LoVo (cell line): ENCODE results near the gene SIRPA.

ENCODE experiments used
- DNase-seq: peaks from one replicate; pipeline ENCODE4 v3.0.0-alpha.2; 2016; ENCODE audit warnings: low spot score

The SIRPA gene

DNA sequence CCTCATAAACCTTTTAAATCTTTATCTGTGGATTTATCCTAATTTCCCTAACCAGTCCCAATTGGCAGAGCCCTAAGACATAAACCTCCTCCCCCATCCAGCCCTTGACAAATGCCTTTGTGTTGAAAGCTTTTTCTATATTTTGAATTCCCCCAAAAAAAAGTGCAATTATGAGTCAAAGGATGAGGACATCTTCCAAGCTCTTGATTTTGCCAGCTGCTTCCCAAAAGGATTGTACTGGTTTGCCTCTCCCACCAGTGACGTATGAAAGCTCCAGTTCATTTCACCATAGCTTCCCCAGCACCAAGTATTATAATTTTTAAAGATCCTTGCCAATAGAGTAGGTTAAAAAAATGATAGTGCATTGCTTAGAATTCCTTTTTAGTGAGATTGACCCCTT, 38.9 kb downstream of the SIRPA start:
- DNase-seq = no peak

DNA sequence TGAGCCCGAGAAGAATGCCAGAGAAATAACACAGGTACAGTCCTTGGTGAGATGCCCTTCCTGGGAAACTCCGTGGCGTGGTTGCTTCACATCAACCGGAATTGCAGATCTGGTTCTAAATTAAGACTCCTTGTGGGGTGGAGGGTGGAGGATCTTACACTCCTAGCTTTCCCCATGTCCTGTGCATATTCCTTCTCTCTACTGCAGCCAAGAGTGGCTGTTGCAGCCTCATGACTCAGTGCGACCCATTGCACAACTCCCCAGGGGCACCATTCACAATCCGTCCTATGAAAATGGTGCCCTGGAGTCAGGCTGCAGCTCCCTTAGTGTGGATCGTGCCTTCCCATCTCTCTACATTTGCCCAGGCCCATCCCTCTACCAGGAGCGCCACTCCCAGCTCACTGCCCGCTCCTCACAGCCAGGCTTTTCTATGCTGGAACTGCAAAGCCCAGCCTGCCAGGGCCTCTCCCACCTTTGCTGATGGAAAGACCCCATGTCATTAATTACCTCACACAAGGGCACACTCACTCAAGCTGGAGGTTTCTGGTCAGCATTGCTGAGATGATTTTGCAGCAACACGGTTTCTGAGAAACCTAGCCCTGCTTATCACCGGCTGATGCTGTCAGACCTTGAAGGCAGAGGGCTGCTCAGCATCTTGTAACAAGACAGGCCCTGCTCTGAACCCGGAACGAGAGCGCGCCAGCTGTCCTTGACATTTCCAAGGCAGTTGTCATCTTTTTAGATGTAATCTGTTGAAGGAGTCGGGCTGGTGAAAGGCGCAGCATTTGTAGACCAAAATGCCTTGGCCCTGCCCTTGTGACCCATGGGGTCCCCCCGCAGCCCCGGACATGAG, 39.7 kb downstream of the SIRPA start:
- no peak for DNase-seq

DNA sequence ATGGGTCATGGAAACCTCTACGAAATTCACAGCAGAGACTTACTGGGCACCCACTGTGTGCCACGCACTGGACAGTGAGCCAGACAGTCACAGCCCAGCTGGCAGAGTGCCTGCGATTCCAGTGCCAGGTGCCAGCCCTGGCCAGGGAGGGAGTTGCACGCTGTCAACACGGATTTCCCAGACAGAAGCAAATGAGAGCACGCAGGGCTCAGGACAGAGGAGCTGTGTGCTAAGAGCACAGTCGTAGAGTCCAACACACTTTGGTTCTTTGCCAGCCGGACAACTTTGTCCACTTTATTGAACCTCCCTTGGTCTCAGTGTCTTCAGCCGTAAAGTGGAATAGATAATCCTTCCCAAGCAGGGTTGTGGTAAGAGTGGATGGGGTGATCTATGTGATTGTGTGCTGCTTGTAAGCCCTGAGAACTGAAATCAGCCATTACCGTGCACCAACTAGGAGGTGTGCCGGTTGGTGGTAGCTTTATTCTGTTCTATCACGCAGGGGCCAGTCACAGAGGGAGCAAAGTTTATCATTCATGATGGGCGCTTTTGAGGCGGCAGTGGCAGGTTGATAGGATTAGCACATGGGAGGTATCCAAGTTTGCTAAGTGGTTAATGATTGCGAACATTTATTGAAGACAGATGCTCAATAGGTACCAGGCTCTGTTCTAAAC, 40.6 kb downstream of the SIRPA start:
- no peak for DNase-seq

DNA sequence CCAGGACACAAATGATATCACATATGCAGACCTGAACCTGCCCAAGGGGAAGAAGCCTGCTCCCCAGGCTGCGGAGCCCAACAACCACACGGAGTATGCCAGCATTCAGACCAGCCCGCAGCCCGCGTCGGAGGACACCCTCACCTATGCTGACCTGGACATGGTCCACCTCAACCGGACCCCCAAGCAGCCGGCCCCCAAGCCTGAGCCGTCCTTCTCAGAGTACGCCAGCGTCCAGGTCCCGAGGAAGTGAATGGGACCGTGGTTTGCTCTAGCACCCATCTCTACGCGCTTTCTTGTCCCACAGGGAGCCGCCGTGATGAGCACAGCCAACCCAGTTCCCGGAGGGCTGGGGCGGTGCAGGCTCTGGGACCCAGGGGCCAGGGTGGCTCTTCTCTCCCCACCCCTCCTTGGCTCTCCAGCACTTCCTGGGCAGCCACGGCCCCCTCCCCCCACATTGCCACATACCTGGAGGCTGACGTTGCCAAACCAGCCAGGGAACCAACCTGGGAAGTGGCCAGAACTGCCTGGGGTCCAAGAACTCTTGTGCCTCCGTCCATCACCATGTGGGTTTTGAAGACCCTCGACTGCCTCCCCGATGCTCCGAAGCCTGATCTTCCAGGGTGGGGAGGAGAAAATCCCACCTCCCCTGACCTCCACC, 42.2 kb downstream of the SIRPA start:
- DNase-seq = no peak

DNA sequence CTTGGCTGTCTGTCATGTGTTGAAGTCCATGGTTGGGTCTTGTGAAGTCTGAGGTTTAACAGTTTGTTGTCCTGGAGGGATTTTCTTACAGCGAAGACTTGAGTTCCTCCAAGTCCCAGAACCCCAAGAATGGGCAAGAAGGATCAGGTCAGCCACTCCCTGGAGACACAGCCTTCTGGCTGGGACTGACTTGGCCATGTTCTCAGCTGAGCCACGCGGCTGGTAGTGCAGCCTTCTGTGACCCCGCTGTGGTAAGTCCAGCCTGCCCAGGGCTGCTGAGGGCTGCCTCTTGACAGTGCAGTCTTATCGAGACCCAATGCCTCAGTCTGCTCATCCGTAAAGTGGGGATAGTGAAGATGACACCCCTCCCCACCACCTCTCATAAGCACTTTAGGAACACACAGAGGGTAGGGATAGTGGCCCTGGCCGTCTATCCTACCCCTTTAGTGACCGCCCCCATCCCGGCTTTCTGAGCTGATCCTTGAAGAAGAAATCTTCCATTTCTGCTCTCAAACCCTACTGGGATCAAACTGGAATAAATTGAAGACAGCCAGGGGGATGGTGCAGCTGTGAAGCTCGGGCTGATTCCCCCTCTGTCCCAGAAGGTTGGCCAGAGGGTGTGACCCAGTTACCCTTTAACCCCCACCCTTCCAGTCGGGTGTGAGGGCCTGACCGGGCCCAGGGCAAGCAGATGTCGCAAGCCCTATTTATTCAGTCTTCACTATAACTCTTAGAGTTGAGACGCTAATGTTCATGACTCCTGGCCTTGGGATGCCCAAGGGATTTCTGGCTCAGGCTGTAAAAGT, 43.5 kb downstream of the SIRPA start:
- no peak for DNase-seq

DNA sequence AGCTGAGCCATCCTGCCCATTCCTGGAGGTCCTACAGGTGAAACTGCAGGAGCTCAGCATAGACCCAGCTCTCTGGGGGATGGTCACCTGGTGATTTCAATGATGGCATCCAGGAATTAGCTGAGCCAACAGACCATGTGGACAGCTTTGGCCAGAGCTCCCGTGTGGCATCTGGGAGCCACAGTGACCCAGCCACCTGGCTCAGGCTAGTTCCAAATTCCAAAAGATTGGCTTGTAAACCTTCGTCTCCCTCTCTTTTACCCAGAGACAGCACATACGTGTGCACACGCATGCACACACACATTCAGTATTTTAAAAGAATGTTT, 44.0 kb downstream of the SIRPA start:
- DNase-seq = no peak

DNA sequence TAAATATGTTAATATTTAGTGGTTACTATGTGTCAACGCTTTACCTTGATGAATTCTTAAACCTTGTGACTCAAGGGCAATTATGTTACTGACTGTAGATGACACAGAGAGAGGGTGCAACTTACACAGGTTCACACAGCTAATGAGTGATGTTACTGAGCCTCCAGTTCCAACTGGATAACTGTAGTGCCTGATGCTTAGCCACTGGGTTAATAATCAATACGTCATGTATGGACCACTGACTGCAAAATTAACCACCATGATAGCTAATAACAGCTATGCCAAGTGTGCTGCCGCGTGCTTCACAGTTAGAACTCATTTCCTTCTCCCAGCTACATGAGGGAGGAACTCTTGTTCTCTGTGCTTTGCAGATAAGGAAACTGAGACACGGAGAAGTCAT, 45.4 kb downstream of the SIRPA start:
- no peak for DNase-seq

DNA sequence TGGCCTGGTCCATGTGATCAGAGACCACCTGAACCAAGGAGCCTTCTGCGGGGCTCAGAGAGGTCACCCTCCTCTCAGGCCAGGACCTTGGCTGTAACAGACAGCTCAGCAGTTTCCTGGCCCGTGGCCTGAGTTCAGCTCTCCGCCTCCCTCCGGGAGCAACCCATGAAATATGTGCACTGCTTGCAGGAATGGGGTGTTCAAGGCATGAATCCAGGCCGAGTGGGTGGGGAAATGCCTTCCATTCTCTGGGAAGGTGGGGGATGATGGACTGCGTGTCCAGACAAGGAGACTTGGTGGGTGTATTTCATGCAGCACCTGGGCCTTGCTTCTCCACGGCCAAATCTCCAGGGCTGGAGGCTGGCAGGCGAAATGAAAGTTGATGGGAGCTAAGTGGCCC, 46.0 kb downstream of the SIRPA start:
- DNase-seq = no peak

DNA sequence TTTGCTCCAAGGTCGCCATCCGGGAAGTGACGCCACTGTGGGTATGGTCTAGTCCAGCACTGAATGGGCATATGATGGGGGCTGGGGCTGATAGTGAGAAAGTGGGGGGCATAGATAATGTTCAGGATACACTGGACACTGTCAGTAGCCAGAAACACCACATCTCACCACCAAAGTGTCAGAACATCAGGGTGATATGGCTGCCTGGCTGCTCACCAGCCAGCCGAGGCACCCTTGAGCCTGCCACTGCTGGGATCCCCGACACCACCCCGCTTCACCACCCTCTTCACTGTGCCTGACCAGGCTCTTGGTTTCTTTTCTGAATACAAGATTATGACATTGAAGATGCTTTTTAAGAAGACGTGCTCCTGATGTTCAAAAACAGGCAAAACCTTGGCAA, 46.9 kb downstream of the SIRPA start:
- no peak for DNase-seq

DNA sequence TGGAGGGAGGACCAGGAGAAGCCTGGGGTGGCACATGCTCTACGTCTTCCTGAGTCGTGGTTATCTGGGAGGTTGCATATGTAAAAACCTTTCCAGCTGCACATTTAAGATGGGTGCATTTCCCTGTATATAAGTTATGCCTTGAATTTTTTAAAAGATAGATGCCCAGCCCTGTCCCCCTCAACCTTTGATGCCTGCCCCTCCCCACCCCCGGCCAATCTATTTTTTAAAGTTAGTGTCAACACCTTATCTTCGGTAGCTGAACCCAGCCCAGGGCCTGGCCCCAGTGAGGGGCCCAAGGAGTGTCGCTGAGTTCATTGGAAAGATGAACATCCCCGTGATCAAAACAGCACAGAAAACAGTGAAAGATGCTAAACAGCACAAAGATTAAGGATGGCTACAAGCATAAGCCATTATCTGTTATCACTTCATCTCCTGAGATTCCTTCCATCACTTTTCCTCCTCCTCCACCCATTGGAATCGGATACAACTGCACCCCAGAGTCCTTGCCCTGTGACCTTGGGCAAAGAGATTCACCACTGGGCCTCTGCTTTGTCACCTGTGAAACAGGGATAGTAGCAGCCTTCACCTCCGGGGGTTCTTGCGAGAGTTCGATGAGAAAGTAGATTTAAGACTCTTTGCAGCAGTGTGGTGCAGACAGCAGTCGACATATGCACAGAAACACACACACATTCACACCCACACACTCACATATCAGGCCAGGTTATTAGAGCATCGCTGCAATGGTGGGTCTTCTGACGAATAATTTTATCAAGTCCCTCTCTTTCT, 47.5 kb downstream of the SIRPA start:
- no peak for DNase-seq

DNA sequence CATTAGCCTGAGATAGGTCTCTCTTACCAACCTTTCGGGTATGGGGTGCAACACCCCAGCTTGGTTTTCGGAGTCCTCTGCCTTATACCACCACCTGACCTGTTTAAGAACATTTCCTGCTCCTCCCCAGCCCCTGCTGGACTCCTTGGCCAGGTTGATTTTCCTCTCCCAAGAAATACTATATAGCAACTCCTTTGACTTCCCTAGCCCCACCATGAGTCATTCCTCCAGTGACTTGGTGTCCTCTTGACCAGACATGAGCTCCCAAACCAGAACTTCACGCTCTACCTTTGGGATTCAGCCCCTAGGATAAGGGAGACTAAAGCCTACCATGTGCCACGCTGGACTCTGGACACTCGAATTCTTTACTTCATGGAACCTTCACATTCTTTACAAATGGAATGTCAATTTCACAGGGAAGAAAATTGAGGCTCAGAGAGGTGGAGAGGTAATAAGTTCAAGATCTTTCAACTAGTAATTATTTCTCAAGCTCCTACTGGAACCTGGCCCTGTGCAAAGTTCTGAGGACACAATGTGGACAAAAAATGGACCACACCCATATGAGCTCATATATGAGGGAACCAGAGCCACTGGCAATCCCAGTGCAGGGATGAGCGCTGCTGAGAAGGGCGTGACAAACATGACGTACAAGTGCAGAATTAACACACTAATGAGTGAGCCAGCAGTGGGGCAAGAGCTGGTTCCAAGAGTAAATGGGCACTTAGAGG, 48.2 kb downstream of the SIRPA start:
- DNase-seq = peak; percentile 9

DNA sequence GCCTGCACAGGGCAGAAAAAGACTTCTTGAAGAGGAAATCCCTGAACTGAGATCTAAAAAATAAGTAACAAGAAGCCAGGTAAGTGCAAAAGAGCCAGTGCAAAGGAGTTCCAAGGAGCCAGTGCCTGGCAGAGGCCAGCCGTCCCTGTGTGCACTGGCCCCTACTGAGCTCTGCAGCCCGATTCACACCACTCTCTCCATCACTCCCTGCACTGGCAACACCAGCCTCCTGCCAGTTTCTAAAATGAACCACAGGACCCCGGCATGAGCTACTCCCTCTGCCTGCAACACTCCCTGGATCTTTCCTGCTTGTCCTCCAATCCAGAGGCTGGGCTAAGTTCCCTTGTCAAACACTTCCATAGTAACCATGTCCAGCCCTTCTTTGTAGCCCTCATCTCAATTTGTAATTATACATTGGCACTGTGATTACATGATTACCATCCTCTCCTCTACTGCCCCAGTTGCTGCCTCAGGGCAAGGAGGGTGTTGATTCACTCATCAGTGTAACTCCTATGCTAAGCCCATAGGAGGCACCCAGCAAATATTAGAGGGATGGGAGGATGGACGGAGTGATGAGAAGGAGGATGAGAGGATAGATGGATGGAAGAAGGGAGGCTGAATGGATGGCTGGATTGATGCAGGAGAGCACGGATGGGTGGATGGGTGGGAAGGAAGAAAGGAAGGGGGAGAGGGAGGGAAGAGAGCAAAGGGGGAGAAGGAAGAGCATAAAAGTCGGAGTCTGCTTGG, 49.3 kb downstream of the SIRPA start:
- DNase-seq = no peak

DNA sequence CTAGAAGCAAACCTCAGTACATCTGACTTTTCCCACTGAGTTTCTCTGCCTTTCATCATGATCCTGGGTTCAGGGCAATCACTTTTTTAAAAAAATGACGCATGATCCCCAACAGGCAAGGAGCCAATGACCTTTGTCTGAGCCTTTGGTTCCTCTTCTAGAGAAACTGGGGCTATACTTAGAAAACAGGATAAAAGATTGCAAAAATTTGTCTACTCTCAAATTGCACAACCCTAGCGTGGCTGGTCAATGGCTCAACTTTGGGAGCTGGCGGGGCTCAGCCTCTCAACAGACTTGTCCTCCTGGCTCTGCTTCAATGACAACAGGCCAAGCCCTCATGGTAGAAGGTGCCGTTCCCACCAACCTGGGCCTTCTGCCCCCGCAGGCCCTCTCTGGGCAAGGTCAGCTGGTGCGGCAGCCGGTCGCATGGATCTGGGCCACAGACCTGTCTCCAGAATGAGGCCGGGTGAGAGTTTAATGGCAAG, 50.0 kb downstream of the SIRPA start:
- DNase-seq = no peak

DNA sequence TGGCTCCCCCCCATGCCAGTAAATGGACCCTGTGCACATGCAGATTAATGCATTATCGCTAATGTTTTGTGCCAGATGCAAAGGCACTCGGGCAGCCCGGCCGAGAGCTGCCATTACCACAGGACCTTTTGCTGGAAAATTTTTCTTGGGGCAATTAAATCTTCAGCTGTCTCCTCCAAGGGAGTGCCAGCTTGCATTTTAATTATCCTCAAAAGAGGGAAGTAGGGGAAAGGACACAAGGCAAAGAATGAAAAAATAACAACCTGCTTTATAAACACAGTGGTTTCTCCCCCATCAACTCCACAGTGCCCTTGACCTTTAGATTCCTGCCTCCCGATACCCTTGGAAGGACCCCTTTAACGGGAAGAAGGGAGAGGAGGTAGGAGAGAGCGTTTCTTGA, 50.5 kb downstream of the SIRPA start:
- DNase-seq = no peak

DNA sequence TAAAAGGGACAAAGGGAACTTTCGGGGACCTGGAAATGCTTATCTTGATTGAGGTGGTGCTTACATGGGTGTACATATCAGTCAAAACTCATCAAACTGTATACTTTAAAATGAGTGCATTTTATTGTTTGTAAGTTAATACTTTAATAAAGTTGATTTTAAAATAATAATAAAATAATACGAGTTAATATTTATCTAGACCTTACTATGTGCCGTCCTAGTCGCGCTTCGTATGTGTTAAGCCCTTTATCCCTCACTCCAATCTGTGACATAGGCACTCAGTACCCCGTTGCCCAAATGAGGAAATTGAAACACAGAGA, 51.2 kb downstream of the SIRPA start:
- DNase-seq = no peak

DNA sequence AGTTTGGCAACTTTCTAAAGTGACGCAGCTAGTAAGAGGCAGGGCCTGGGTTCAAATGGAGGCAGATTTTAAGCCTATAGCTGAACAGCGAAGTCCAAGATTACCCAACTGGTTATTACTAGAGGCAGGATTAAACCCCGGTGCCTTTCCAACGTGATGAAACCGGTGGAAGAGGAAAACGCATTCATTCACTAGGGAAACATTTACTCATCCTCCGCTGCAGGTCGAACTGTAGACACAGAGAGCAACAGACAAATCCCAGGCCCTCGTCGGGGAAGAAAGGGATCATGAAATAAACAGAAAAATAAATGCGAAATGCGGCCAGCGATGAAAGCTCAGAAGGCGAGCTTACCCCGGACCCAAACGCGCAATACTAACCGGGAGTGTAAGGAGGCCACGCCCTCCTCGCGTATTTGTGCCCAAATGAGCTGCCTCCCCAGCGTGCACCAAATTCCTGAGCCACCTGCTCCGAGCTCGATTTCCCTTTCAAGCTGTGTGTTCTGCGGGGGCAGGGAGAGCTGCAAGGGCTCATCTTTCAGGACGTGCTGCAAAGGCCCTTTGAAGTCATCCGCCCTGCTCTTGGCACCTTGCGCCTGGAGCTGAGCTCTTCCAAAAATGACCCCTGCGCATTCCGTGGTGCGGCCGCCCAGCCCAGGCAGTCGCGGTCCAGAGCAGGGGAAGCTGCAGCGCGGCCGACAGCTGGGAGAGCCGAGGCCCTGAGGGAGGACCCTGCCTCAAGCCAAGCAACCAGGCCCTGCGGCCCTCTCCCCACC, 51.7 kb downstream of the SIRPA start:
- no peak for DNase-seq

DNA sequence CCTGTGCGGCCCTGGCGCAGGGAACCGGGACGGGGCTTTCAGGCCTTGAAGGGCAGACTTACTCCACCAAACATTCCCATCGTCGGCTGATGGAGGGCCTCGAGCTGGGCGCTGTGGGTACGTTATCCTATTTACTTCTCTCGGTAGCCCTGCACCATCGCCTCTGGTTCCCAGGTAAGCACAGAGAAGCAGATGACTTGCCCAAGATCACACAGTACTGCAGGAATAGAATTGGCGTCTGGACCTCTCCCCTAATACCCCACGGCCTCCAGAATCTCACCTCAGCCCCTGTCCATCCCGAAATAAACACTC, 52.3 kb downstream of the SIRPA start:
- DNase-seq = no peak

DNA sequence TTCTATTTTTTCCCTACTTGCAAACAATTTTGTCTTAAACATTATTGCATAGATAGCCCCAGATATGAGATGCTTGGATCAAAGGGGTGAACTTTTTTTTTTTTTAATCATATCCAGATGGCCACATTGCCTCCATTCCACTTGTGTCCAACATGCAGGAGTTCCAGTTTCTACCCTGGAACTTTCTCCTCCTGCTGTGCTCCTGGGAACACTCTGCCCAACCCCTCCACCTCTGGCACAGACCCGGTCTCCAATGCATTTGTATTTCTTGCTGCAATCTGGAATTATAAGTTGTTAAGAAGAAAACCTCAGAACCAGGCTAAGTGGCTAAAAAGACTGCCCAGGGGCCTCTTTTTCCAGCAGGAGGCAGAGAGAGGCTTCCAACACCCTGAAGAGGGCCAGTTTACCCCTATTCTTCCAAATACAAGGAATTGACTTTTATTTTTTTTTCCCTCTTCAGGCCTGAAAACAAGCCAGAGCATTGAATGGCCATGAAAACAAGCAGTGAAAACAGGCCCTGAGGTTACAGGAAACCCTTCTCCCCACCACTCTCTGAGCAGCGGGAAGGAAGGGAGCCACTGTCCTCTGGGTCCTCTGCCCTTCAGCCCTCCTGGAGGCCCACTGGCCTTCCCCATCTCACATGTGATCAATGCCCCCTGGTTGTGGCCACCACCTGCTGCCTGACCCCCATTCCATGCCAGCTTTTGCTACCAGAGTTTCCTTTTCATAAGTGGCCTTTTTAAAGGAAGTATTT, 54.3 kb downstream of the SIRPA start:
- no peak for DNase-seq

DNA sequence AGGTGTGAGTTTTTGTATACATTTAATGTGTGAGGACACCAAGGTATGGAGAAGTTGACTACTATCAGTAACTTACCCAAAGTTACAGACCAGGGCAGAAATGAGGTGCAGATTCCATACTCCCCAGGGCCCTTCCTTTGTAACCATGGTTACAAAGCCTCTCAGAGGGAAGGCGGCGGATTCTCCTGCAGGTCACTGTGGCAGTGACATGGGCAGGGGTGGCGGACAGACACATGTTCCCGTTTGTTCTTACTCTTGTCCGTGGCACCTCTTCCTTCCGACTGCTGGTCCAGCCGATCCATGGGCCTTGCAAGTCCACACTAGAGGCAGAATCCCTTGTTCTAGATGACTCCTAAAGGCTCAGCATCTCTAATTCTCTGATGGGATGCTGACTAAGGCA, 55.6 kb downstream of the SIRPA start:
- DNase-seq = no peak
